Endothelial cell (in vitro differentiated cells): ENCODE results near the gene DACT3. TPM values are rescaled to one million over a fixed set of nuclear protein-coding genes. Genes with fewer than 3 reads are reported as not detected.
"Not testable (repeated sequence)": the region's sequence is repeated elsewhere in the genome, so short reads cannot be mapped to it uniquely, and the experiment has no call there.

Experiments
- DNase-seq: peaks from one replicate; pipeline ENCODE4 v3.0.0; 2021; ENCODE audit warnings: low spot score
- H3K27ac Mint-ChIP-seq: one replicate; pipeline ENCODE4 v1.8.0; 2021; ENCODE audit warnings: mixed read lengths, inconsistent platforms; ENCODE audit not compliant: unreplicated experiment
- H3K27me3 Mint-ChIP-seq: one replicate; pipeline ENCODE4 v1.8.0; 2021; ENCODE audit warnings: mild to moderate bottlenecking, moderate library complexity, mixed read lengths, inconsistent platforms; ENCODE audit not compliant: unreplicated experiment
- H3K36me3 Mint-ChIP-seq: one replicate; pipeline ENCODE4 v1.8.0; 2021; ENCODE audit warnings: mild to moderate bottlenecking, low read depth, mixed read lengths, inconsistent platforms; ENCODE audit not compliant: unreplicated experiment
- H3K4me1 Mint-ChIP-seq: one replicate; pipeline ENCODE4 v1.8.0; 2021; ENCODE audit warnings: mild to moderate bottlenecking, mixed read lengths, inconsistent platforms; ENCODE audit not compliant: unreplicated experiment
- H3K4me3 Mint-ChIP-seq: one replicate; pipeline ENCODE4 v1.8.0; 2021; ENCODE audit warnings: mild to moderate bottlenecking, mixed read lengths, inconsistent platforms; ENCODE audit not compliant: unreplicated experiment
- H3K9me3 Mint-ChIP-seq: one replicate; pipeline ENCODE4 v1.8.0; 2021; ENCODE audit warnings: mixed read lengths, inconsistent platforms; ENCODE audit not compliant: unreplicated experiment
- total RNA-seq: library from RNA; stranded (reverse); fragmentation: NEBNext Ultra II Directional; extraction: Animal tissue kit (Norgen Biotek cat#: 25700); gene quantifications from one replicate; pipeline ENCODE4 v1.2.1, GENCODE V29; 2021; ENCODE audit not compliant: unreplicated experiment
- TF ChIP-seq, protein P1 (sequence below): fragments of 200-600 bp; sonication (generic); IDR thresholded peaks from one replicate; pipeline ENCODE4 v1.5.0; 2021; ENCODE audit warnings: antibody characterized with exemption; ENCODE audit not compliant: unreplicated experiment

Gene DACT3
- total RNA-seq, 1 donor from 2014 or later: 1.1 TPM

DNA sequence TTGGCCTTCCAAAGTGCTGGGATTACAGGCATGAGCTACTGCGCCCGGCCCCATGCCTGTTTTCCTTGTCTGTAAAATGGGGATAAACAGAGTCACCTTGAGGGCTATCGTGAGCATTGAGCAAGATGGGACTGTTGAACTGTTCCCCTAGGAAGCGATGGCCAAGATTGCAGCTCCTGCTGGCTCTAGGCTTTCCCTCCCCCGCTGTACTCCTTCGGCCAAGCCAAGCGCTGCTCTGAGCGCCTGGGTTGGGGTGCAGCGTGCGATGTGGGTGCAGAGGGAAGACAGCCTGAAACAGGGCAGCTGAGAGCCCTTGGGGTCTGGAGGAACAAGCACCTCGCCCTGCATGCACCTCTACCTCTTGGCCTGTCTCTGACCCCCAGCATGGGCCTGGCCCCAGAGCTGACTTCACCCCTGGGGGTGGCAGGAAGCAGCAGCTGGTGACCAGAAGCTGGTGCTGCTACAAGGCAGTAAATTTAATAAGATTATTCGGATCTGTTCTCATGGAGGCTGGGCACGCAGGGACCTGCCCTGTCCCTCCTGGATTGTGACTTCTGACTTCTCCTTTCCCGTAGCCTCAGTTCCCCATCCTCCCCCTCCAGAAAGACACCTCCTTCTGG is 30.3 kb downstream of the DACT3 start:
- Mint-ChIP-seq H3K4me1 (peaks cover 9% of the 10 kb centered on the region), H3K4me3 (no peak overlapping the region), H3K27me3 (peaks cover 8% of the 10 kb centered on the region), H3K36me3 (peaks cover 4% of the 10 kb centered on the region), H3K9me3 (no peaks in the 10 kb centered on the region), H3K27ac (no peak overlapping the region)
- no peak for DNase-seq
- TF ChIP-seq, protein P1, sequence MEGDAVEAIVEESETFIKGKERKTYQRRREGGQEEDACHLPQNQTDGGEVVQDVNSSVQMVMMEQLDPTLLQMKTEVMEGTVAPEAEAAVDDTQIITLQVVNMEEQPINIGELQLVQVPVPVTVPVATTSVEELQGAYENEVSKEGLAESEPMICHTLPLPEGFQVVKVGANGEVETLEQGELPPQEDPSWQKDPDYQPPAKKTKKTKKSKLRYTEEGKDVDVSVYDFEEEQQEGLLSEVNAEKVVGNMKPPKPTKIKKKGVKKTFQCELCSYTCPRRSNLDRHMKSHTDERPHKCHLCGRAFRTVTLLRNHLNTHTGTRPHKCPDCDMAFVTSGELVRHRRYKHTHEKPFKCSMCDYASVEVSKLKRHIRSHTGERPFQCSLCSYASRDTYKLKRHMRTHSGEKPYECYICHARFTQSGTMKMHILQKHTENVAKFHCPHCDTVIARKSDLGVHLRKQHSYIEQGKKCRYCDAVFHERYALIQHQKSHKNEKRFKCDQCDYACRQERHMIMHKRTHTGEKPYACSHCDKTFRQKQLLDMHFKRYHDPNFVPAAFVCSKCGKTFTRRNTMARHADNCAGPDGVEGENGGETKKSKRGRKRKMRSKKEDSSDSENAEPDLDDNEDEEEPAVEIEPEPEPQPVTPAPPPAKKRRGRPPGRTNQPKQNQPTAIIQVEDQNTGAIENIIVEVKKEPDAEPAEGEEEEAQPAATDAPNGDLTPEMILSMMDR: no peak

DNA sequence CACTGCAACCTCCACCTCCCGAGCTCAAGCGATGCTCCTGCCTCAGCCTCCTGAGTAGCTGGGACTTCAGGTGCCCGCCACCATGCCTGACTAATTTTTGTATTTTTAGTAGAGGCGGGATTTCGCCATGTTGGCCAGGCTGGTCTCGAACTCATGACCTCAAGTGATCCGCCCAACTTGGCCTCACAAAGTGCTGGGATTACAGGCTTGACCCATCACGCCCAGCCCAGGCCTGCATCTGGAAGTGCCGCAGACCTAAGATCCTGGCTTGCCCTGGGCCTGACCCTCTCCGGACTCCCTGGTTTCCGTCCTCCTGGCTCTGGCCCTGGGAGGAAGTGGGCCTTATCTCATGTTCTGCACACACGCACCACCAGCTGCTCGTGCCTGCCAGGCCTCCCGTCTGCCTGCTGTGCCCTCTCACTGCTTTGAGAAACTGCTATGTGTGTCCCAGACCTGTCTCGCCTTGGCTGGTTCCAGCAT is 31.4 kb downstream of the DACT3 start:
- H3K27ac Mint-ChIP-seq: no peak overlapping the region
- H3K4me3 Mint-ChIP-seq: no peak overlapping the region
- peak; percentile 60 for DNase-seq
- H3K36me3 Mint-ChIP-seq: peaks cover 4% of the 10 kb centered on the region
- H3K4me1 Mint-ChIP-seq: peaks cover 9% of the 10 kb centered on the region
- no peaks in the 10 kb centered on the region for H3K9me3 Mint-ChIP-seq
- TF ChIP-seq, protein P1: no peak
- peaks cover 6% of the 10 kb centered on the region for H3K27me3 Mint-ChIP-seq

DNA sequence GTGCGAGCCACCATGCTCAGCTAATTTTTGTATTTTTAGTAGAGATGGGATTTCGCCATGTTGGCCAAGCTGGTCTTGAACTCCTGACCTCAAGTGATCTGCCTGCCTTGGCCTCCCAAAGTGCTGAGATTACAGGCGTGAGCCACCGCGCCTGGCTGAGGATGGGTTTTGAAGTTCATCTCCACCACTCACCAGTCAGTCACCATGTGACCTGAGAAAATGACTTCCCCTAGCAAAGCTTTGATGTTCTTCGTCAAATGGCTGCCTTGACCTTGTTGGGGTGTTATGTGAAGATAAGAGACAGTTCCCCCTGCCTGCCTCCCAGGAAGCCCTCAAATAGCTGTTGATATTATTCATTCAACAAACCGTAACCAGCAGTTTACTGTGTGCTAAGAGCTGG is 32.0 kb downstream of the DACT3 start:
- H3K27me3 Mint-ChIP-seq, DNase-seq, H3K4me1 Mint-ChIP-seq, H3K9me3 Mint-ChIP-seq, H3K36me3 Mint-ChIP-seq, H3K27ac Mint-ChIP-seq: not testable (repeated sequence)
- H3K4me3 Mint-ChIP-seq: peak overlapping the region; percentile 25

DNA sequence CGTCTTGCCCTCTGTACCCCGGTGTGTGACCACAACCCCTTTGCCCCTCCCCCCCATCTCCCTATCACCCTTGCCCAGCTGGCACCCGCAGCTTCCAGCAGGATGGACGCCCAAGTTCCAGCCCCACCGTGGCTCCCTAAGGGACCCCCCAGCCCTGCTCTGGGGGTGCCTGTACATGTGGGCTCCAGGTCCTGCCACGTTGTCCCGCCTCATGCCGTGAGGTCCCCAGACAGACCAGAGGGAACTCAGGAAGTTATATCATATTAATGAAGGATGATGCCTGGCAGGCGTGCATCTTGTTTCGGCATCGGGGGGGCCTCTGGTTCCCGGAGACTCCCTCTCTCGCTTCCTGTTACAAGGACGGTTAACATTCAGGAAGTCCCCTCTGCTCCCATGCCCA is 34.5 kb downstream of the DACT3 start:
- no peaks in the 10 kb centered on the region for H3K9me3 Mint-ChIP-seq
- H3K4me3 Mint-ChIP-seq: no peak overlapping the region
- peaks cover 4% of the 10 kb centered on the region for H3K27me3 Mint-ChIP-seq
- H3K4me1 Mint-ChIP-seq: peaks cover 4% of the 10 kb centered on the region
- no peak overlapping the region for H3K27ac Mint-ChIP-seq
- DNase-seq: no peak
- TF ChIP-seq, protein P1: no peak
- no peaks in the 10 kb centered on the region for H3K36me3 Mint-ChIP-seq

DNA sequence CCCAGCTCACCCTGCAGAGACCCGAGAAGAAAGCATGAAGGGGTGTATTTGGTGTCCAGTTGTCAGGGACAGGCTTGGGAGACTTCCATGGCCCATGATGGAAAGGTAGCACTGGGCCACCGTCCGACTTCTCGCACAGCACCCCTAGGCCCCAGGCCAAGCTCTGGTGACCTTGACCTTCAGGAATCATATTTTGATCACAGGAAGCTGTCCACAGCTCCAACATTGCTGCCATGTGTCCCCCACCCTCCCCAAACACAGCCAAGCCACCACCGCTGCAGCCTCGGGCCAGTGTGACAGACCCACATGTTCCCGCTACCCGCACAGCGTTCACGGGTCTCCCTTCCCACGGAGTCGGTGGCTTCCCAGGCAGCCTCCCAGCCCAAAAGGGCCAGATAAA is 35.3 kb downstream of the DACT3 start:
- Mint-ChIP-seq H3K27ac (no peak overlapping the region), H3K4me1 (peaks cover 4% of the 10 kb centered on the region), H3K4me3 (no peak overlapping the region), H3K9me3 (no peaks in the 10 kb centered on the region), H3K36me3 (no peaks in the 10 kb centered on the region), H3K27me3 (peaks cover 6% of the 10 kb centered on the region)
- DNase-seq: no peak
- TF ChIP-seq, protein P1: no peak
